Measurements from ENCODE around the gene HPS3.

Gene HPS3

GRCh38 chr3:149101154-149101553, 28.3 kb upstream of the HPS3 start:
- TF ChIP-seq CTCF (IDR thresholded peaks at IDR 0.05; ENCODE audit: extremely low read depth, insufficient read depth, missing control alignments): no peak
- in situ Hi-C loops (cut with MboI; ENCODE audit: low pct_unique_long_range_greater_than_20kb, low sequenced_read_pairs, unreplicated experiment): no loop called here
- no peak for DNase-seq (ENCODE audit: low spot score)

GRCh38 chr3:149101641-149102040, 27.8 kb upstream of the HPS3 start:
- in situ Hi-C loops (cut with MboI; ENCODE audit: low pct_unique_long_range_greater_than_20kb, low sequenced_read_pairs, unreplicated experiment): no loop called here
- no peak for DNase-seq (ENCODE audit: low spot score)
- TF ChIP-seq CTCF (IDR thresholded peaks at IDR 0.05; ENCODE audit: extremely low read depth, insufficient read depth, missing control alignments): no peak

GRCh38 chr3:149104484-149104883, 25.0 kb upstream of the HPS3 start:
- no peak for TF ChIP-seq CTCF (IDR thresholded peaks at IDR 0.05; ENCODE audit: extremely low read depth, insufficient read depth, missing control alignments)
- DNase-seq (ENCODE audit: low spot score): no peak
- in situ Hi-C loops (cut with MboI; ENCODE audit: low pct_unique_long_range_greater_than_20kb, low sequenced_read_pairs, unreplicated experiment): no loop called here

GRCh38 chr3:149114458-149114857, 15.0 kb upstream of the HPS3 start:
- DNase-seq (ENCODE audit: low spot score): no peak
- no peak for TF ChIP-seq CTCF (IDR thresholded peaks at IDR 0.05; ENCODE audit: extremely low read depth, insufficient read depth, missing control alignments)
- in situ Hi-C loops (cut with MboI; ENCODE audit: low pct_unique_long_range_greater_than_20kb, low sequenced_read_pairs, unreplicated experiment): loop anchor here (10.0 kb wide), 1 partner anchor 160 kb away; no protein-coding TSS in a partner anchor

GRCh38 chr3:149115114-149115513, 14.3 kb upstream of the HPS3 start:
- DNase-seq (ENCODE audit: low spot score): no peak
- TF ChIP-seq CTCF (IDR thresholded peaks at IDR 0.05; ENCODE audit: extremely low read depth, insufficient read depth, missing control alignments): no peak
- in situ Hi-C loops (cut with MboI; ENCODE audit: low pct_unique_long_range_greater_than_20kb, low sequenced_read_pairs, unreplicated experiment): loop anchor here (10.0 kb wide), 1 partner anchor 160 kb away; no protein-coding TSS in a partner anchor

- in situ Hi-C loops (cut with MboI; ENCODE audit: low pct_unique_long_range_greater_than_20kb, low sequenced_read_pairs, unreplicated experiment): loop anchor here (10.0 kb wide), 1 partner anchor 156 kb away; no protein-coding TSS in a partner anchor
- TF ChIP-seq CTCF (IDR thresholded peaks at IDR 0.05; ENCODE audit: extremely low read depth, insufficient read depth, missing control alignments): no peak
- no peak for DNase-seq (ENCODE audit: low spot score)
Measured at GRCh38 chr3:149118724-149119123, 10.7 kb upstream of the HPS3 start.

GRCh38 chr3:149119466-149119865, 10.0 kb upstream of the HPS3 start:
- no peak for DNase-seq (ENCODE audit: low spot score)
- no peak for TF ChIP-seq CTCF (IDR thresholded peaks at IDR 0.05; ENCODE audit: extremely low read depth, insufficient read depth, missing control alignments)
- in situ Hi-C loops (cut with MboI; ENCODE audit: low pct_unique_long_range_greater_than_20kb, low sequenced_read_pairs, unreplicated experiment): loop anchor here (10.0 kb wide), 1 partner anchor 155 kb away; no protein-coding TSS in a partner anchor

Measured in GM13977 (cell line).